ENCODE data around the gene CTTNBP2.

GRCh38 chr7:117769085-117769484, 104.2 kb downstream of the CTTNBP2 start:
- no peak for TF ChIP-seq CTCF (IDR thresholded peaks at IDR 0.05)
- no peak for TF ChIP-seq POLR2AphosphoS5 (IDR thresholded peaks at IDR 0.05)

All from prostate gland (tissue), 2 donors.